Neuronal stem cell (in vitro differentiated cells): Measurements from ENCODE around the gene KRT71.
A peak's percentile ranks its signal among the peaks of the same experiment; 100 is the strongest.

Source experiments
- DNase-seq: peaks from one replicate; pipeline ENCODE4 v3.0.0-alpha.2; 2013; ENCODE audit warnings: low spot score
- H2AFZ ChIP-seq: one replicate; pipeline ENCODE4 v1.6.1; 2013; ENCODE audit warnings: mild to moderate bottlenecking, low read length, inconsistent platforms
- H2AK5ac ChIP-seq: 2 replicates; pipeline ENCODE4 v1.6.1; 2013; ENCODE audit warnings: low read depth, mild to moderate bottlenecking, inconsistent platforms, low read length, moderate library complexity, mixed read lengths
- H2BK120ac ChIP-seq: 2 replicates; pipeline ENCODE4 v1.6.1; 2013; ENCODE audit warnings: low read depth, mild to moderate bottlenecking, inconsistent platforms, low read length, moderate library complexity, mixed read lengths
- H2BK12ac ChIP-seq: one replicate; pipeline ENCODE4 v1.6.1; 2013; ENCODE audit warnings: low read length, inconsistent platforms
- H2BK15ac ChIP-seq: 2 replicates; pipeline ENCODE4 v1.6.1; 2013; ENCODE audit warnings: mild to moderate bottlenecking, low read length, inconsistent platforms, mixed read lengths
- H2BK5ac ChIP-seq: one replicate; pipeline ENCODE4 v1.6.1; 2013; ENCODE audit warnings: inconsistent platforms, mild to moderate bottlenecking, low read length, moderate library complexity
- H3K14ac ChIP-seq: one replicate; pipeline ENCODE4 v1.6.1; 2013; ENCODE audit warnings: low read length, inconsistent platforms
- H3K18ac ChIP-seq: 2 replicates; pipeline ENCODE4 v1.6.1; 2013; ENCODE audit warnings: low read length, inconsistent platforms
- H3K23ac ChIP-seq: 2 replicates; pipeline ENCODE4 v1.6.1; 2013; ENCODE audit warnings: low read depth, mild to moderate bottlenecking, mixed read lengths, low read length, inconsistent platforms; ENCODE audit not compliant: poor library complexity
- H3K27ac ChIP-seq: replicated peaks from 3 replicates; pipeline ENCODE4 v1.5.1; 2013; ENCODE audit warnings: low read length, inconsistent platforms
- H3K27me3 ChIP-seq, 3 experiments: 2 replicates each; pipeline ENCODE4 v1.6.1; 2013; ENCODE audit warnings: low read length in 3 of 3, mild to moderate bottlenecking in 2 of 3, inconsistent platforms in 1 of 3, low read depth in 1 of 3, mixed read lengths in 1 of 3, moderate library complexity in 1 of 3; ENCODE audit not compliant: control insufficient read depth in 3 of 3, insufficient read depth in 3 of 3
- H3K36me3 ChIP-seq, 2 donors: replicated peaks in 1 of 2; 2 replicates each; pipeline ENCODE4 v1.6.1; 2013; ENCODE audit warnings: low read length in 2 of 2; ENCODE audit not compliant: control insufficient read depth in 2 of 2, insufficient read depth in 2 of 2
- H3K4ac ChIP-seq: 2 replicates; pipeline ENCODE4 v1.6.1; 2013; ENCODE audit warnings: inconsistent platforms, mild to moderate bottlenecking, low read length, moderate library complexity
- H3K4me1 ChIP-seq, 2 donors: 1 replicate in 1 of 2; 2 replicates in 1 of 2; pipeline ENCODE4 v1.6.1; 2013; ENCODE audit warnings: low read length in 2 of 2, low read depth in 1 of 2; ENCODE audit not compliant: control insufficient read depth in 2 of 2, insufficient read depth in 1 of 2
- H3K4me2 ChIP-seq: one replicate; pipeline ENCODE4 v1.6.1; 2013; ENCODE audit warnings: mild to moderate bottlenecking, low read length, inconsistent platforms; ENCODE audit not compliant: insufficient read depth, poor library complexity, severe bottlenecking
- H3K4me3 ChIP-seq, 2 donors: 2 replicates each; pipeline ENCODE4 v1.5.1; 2013; ENCODE audit warnings: low read length in 2 of 2, mild to moderate bottlenecking in 2 of 2, inconsistent platforms in 1 of 2, moderate library complexity in 1 of 2
- H3K79me1 ChIP-seq: one replicate; pipeline ENCODE4 v1.6.1; 2013; ENCODE audit warnings: low read depth, mild to moderate bottlenecking, inconsistent platforms, low read length, moderate library complexity
- H3K9ac ChIP-seq: one replicate; pipeline ENCODE4 v1.6.1; 2013; ENCODE audit warnings: mild to moderate bottlenecking, low read depth, low read length, inconsistent platforms; ENCODE audit not compliant: poor library complexity
- H3K9me3 ChIP-seq, 2 donors: replicated peaks in 1 of 2; 2 replicates each; pipeline versions ENCODE3 to v1.6.1; 2013; ENCODE audit warnings: low read length in 2 of 2, mild to moderate bottlenecking in 2 of 2, inconsistent platforms in 1 of 2, low read depth in 1 of 2, mixed read lengths in 1 of 2, moderate library complexity in 1 of 2; ENCODE audit not compliant: control insufficient read depth in 2 of 2, insufficient read depth in 1 of 2
- H4K8ac ChIP-seq: one replicate; pipeline ENCODE4 v1.6.1; 2013; ENCODE audit warnings: low read depth, mild to moderate bottlenecking, inconsistent platforms, low read length, moderate library complexity
- H4K91ac ChIP-seq: one replicate; pipeline ENCODE4 v1.6.1; 2013; ENCODE audit warnings: low read length, low read depth, mild to moderate bottlenecking, inconsistent platforms; ENCODE audit not compliant: poor library complexity
- WGBS, 2 donors: extraction: QIAGEN DNeasy Blood & Tissue Kit; methylation state at CpG; one replicate each; pipeline ENCODE4 v1.1.7; 2013; ENCODE audit warnings: missing lambda C conversion rate in 2 of 2, mixed read lengths in 1 of 2; ENCODE audit not compliant: insufficient read length in 2 of 2, insufficient replicate concordance in 1 of 2; ENCODE audit errors: extremely low coverage in 2 of 2; 5-methylcytosine and 5-hydroxymethylcytosine counted together

The KRT71 gene

GRCh38 chr12:52524898-52525591, 27.9 kb downstream of the KRT71 start:
- no peak overlapping the region for H2AFZ ChIP-seq
- H3K4me1 ChIP-seq: peaks cover 0 to 8% of the 10 kb centered on the region in 2 donors
- no peak overlapping the region for H3K23ac ChIP-seq
- no peaks in the 10 kb centered on the region for H3K79me1 ChIP-seq
- no peak overlapping the region for H2BK5ac ChIP-seq
- H3K27me3 ChIP-seq: peaks cover 0 to 10% (median 0%) of the 10 kb centered on the region in 3 experiments
- no peak overlapping the region for H3K4me2 ChIP-seq
- no peak overlapping the region for H2BK12ac ChIP-seq
- H3K18ac ChIP-seq: no peak overlapping the region
- H3K4ac ChIP-seq: no peak overlapping the region
- no peak overlapping the region for H3K4me3 ChIP-seq
- no peak overlapping the region for H3K9ac ChIP-seq
- no CpG with 5 or more reads among the region's 5 CpGs for WGBS, 2 donors
- no peak overlapping the region for H3K14ac ChIP-seq
- H3K9me3 ChIP-seq: no peaks in the 10 kb centered on the region
- no peak overlapping the region for H2BK120ac ChIP-seq
- no peak overlapping the region for H3K27ac ChIP-seq
- H2AK5ac ChIP-seq: no peak overlapping the region
- H4K8ac ChIP-seq: no peak overlapping the region
- H3K36me3 ChIP-seq: no peaks in the 10 kb centered on the region
- no peak for DNase-seq
- H4K91ac ChIP-seq: peak overlapping the region; percentile 19
- no peak overlapping the region for H2BK15ac ChIP-seq

GRCh38 chr12:52524241-52524897, 28.6 kb downstream of the KRT71 start:
- Histone ChIP-seq H3K36me3 (no peaks in the 10 kb centered on the region), H2AFZ (no peak overlapping the region), H2BK12ac (no peak overlapping the region), H3K9me3 (no peaks in the 10 kb centered on the region), H2BK120ac (no peak overlapping the region), H3K4me3 (no peak overlapping the region), H2BK15ac (no peak overlapping the region), H3K18ac (peak overlapping the region; percentile 24), H3K4me1 (peaks cover 0 to 8% of the 10 kb centered on the region in 2 donors), H3K27ac (no peak overlapping the region), H4K8ac (no peak overlapping the region), H3K27me3 (peaks cover 0 to 10% (median 0%) of the 10 kb centered on the region in 3 experiments), H3K14ac (no peak overlapping the region), H3K9ac (no peak overlapping the region), H4K91ac (no peak overlapping the region), H3K23ac (no peak overlapping the region), H2BK5ac (no peak overlapping the region), H2AK5ac (no peak overlapping the region), H3K4me2 (no peak overlapping the region), H3K4ac (no peak overlapping the region), H3K79me1 (no peaks in the 10 kb centered on the region)
- no CpG with 5 or more reads among the region's 6 CpGs for WGBS, 2 donors
- DNase-seq: no peak

- no CpG with 5 or more reads among the region's 4 CpGs for WGBS, 2 donors
- H3K4me2 ChIP-seq: no peak overlapping the region
- no peak overlapping the region for H3K4ac ChIP-seq
- H3K27me3 ChIP-seq: peaks cover 0 to 10% (median 0%) of the 10 kb centered on the region in 3 experiments
- no peak overlapping the region for H3K14ac ChIP-seq
- H3K9me3 ChIP-seq: no peaks in the 10 kb centered on the region
- H3K23ac ChIP-seq: no peak overlapping the region
- no peak overlapping the region for H3K4me3 ChIP-seq
- H3K27ac ChIP-seq: no peak overlapping the region
- H2BK15ac ChIP-seq: no peak overlapping the region
- no peak overlapping the region for H2AFZ ChIP-seq
- no peak for DNase-seq
- H2BK12ac ChIP-seq: no peak overlapping the region
- H4K8ac ChIP-seq: no peak overlapping the region
- H2BK5ac ChIP-seq: no peak overlapping the region
- H3K4me1 ChIP-seq: peaks cover 0 to 8% of the 10 kb centered on the region in 2 donors
- H2BK120ac ChIP-seq: no peak overlapping the region
- no peak overlapping the region for H4K91ac ChIP-seq
- no peaks in the 10 kb centered on the region for H3K36me3 ChIP-seq
- no peak overlapping the region for H2AK5ac ChIP-seq
- no peak overlapping the region for H3K18ac ChIP-seq
- H3K9ac ChIP-seq: no peak overlapping the region
- no peaks in the 10 kb centered on the region for H3K79me1 ChIP-seq
Measured at GRCh38 chr12:52523824-52524223, 29.1 kb downstream of the KRT71 start.

- no peak for DNase-seq
- no peak overlapping the region for H3K4me2 ChIP-seq
- no peak overlapping the region for H3K9ac ChIP-seq
- no peak overlapping the region for H4K8ac ChIP-seq
- H3K79me1 ChIP-seq: no peaks in the 10 kb centered on the region
- no peak overlapping the region for H2BK12ac ChIP-seq
- H3K18ac ChIP-seq: peak overlapping the region; percentile 33
- no peak overlapping the region for H3K4me3 ChIP-seq
- peak overlapping the region; percentile 33 for H2AK5ac ChIP-seq
- no peaks in the 10 kb centered on the region for H3K9me3 ChIP-seq
- H4K91ac ChIP-seq: no peak overlapping the region
- H2AFZ ChIP-seq: no peak overlapping the region
- H3K23ac ChIP-seq: no peak overlapping the region
- no peaks in the 10 kb centered on the region for H3K36me3 ChIP-seq
- H2BK120ac ChIP-seq: no peak overlapping the region
- no peak overlapping the region for H2BK5ac ChIP-seq
- H3K14ac ChIP-seq: peak overlapping the region; percentile 91
- H3K4me1 ChIP-seq: peaks cover 0 to 8% of the 10 kb centered on the region in 2 donors
- H3K27ac ChIP-seq: no peak overlapping the region
- no peak overlapping the region for H3K4ac ChIP-seq
- no peak overlapping the region for H2BK15ac ChIP-seq
- H3K27me3 ChIP-seq: peaks cover 0 to 10% (median 0%) of the 10 kb centered on the region in 3 experiments
- no CpG with 5 or more reads among the region's 10 CpGs for WGBS, 2 donors
Measured at GRCh38 chr12:52522346-52523011, 30.5 kb downstream of the KRT71 start.
